Measurements from ENCODE around the gene MRM3. TPM values are rescaled to one million over a fixed set of nuclear protein-coding genes. Genes with fewer than 3 reads are reported as not detected.

The MRM3 gene
- total and polyA plus RNA-seq, 2 donors (not counting 3 experiments of a cell fraction or from before 2014, with no cell fraction given) = 17.1 to 19.2 TPM

GRCh38 chr17:826778-827177 is 44.6 kb downstream of the MRM3 start:
- TF ChIP-seq MYC (IDR thresholded peaks at IDR 0.05; ENCODE audit: low read depth, low read length) (no peak), EZH2 (IDR thresholded peaks at IDR 0.05; ENCODE audit: borderline replicate concordance, low read depth, low read length, severe bottlenecking) (no peak), FOS (IDR thresholded peaks at IDR 0.05; ENCODE audit: borderline replicate concordance, insufficient read depth, low read length) (no peak), JUN (IDR thresholded peaks at IDR 0.05; ENCODE audit: borderline replicate concordance, insufficient read depth, insufficient read length, low read depth) (no peak), POLR2A (IDR thresholded peaks at IDR 0.05; ENCODE audit: low read depth, low read length) (no peak), POLR2AphosphoS5 (IDR thresholded peaks at IDR 0.05; ENCODE audit: insufficient read depth, low read depth, low read length) (no peak), GATA2 (IDR thresholded peaks at IDR 0.05; ENCODE audit: insufficient read depth, insufficient read length, low read depth, low read length) (no peak)
- TF ChIP-seq, protein P1, sequence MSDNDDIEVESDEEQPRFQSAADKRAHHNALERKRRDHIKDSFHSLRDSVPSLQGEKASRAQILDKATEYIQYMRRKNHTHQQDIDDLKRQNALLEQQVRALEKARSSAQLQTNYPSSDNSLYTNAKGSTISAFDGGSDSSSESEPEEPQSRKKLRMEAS (IDR thresholded peaks at IDR 0.05; ENCODE audit: insufficient read depth, insufficient read length) = no peak
- TF ChIP-seq, protein P2, sequence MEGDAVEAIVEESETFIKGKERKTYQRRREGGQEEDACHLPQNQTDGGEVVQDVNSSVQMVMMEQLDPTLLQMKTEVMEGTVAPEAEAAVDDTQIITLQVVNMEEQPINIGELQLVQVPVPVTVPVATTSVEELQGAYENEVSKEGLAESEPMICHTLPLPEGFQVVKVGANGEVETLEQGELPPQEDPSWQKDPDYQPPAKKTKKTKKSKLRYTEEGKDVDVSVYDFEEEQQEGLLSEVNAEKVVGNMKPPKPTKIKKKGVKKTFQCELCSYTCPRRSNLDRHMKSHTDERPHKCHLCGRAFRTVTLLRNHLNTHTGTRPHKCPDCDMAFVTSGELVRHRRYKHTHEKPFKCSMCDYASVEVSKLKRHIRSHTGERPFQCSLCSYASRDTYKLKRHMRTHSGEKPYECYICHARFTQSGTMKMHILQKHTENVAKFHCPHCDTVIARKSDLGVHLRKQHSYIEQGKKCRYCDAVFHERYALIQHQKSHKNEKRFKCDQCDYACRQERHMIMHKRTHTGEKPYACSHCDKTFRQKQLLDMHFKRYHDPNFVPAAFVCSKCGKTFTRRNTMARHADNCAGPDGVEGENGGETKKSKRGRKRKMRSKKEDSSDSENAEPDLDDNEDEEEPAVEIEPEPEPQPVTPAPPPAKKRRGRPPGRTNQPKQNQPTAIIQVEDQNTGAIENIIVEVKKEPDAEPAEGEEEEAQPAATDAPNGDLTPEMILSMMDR (IDR thresholded peaks at IDR 0.05; ENCODE audit: extremely low read depth in 1 of 2, insufficient read depth in 1 of 2, low read depth in 1 of 2, low read length in 2 of 2) = no peak
- Histone ChIP-seq H3K36me3 (ENCODE audit: control insufficient read depth in 2 of 2, extremely low read depth in 1 of 2, insufficient read depth in 2 of 2, low read length in 2 of 2) (peaks cover 0 to 12% of the 10 kb centered on the region in 2 experiments), H3K4me3 (replicated peaks in 1 of 3; ENCODE audit: insufficient read depth in 1 of 3, low read depth in 1 of 3, low read length in 3 of 3) (no peak overlapping the region), H3K9me3 (replicated peaks; ENCODE audit: control insufficient read depth, insufficient read depth, low read length) (no peaks in the 10 kb centered on the region), H3K27ac (ENCODE audit: insufficient read depth, low read depth, low read length) (no peak overlapping the region), H3K4me2 (ENCODE audit: insufficient read depth, low read length) (no peak overlapping the region), H3K9ac (replicated peaks; ENCODE audit: extremely low read depth, insufficient read depth, low read length) (no peak overlapping the region), H3K27me3 (ENCODE audit: control insufficient read depth in 2 of 2, insufficient read depth in 2 of 2, low read length in 2 of 2) (no peaks in the 10 kb centered on the region), H2AFZ (ENCODE audit: low read depth, low read length) (no peak overlapping the region), H3K79me2 (ENCODE audit: control insufficient read depth, insufficient read depth, low read length) (no peaks in the 10 kb centered on the region), H3K9me1 (replicated peaks; ENCODE audit: control insufficient read depth, extremely low read depth, insufficient read depth, low read length) (no peaks in the 10 kb centered on the region), H3K4me1 (ENCODE audit: control insufficient read depth, extremely low read depth, insufficient read depth, low read length) (no peaks in the 10 kb centered on the region), H4K20me1 (replicated peaks; ENCODE audit: control insufficient read depth, extremely low read depth, insufficient read depth, low read length) (no peaks in the 10 kb centered on the region)
- BruUV-seq (replicated peaks) = no TSS peak
- intact Hi-C loops (cut with micrococcal nuclease) = no loop called here
- DNase-seq (ENCODE audit: low read depth, low spot score) (no peak), FAIRE-seq (no peak)
- CTCF ChIA-PET = no interaction called here
- POLR2A ChIA-PET = no interaction called here
- dilution Hi-C loops (cut with MboI; ENCODE audit: extremely low pct_ligation_motif_present, low sequenced_read_pairs) = no loop called here
